Bone marrow (tissue), 2 donors: ENCODE results near the gene TBC1D10A.

Experiments
- DNase-seq, 2 donors: peaks; one replicate each; lab custom pipeline; 2025; lab: John Stamatoyannopoulos, UW

Gene TBC1D10A

GRCh38 chr22:30320021-30320556 lies 6.7 kb downstream of the TBC1D10A start:
- no peak for DNase-seq

- no peak for DNase-seq
These were observed 7.8 kb downstream of the TBC1D10A start for GRCh38 chr22:30318799-30319419.

- DNase-seq = no peak
These were observed 9.0 kb downstream of the TBC1D10A start for GRCh38 chr22:30317778-30318177.

- no peak for DNase-seq
These were observed 10.7 kb downstream of the TBC1D10A start for GRCh38 chr22:30315962-30316576.

GRCh38 chr22:30314915-30315314 lies 11.8 kb downstream of the TBC1D10A start:
- DNase-seq = peak in 1 of 2 donors; percentile 60

GRCh38 chr22:30313527-30314363 lies 13.0 kb downstream of the TBC1D10A start:
- no peak for DNase-seq

GRCh38 chr22:30312053-30312452 lies 14.7 kb downstream of the TBC1D10A start:
- no peak for DNase-seq

- no peak for DNase-seq
These were observed 15.6 kb downstream of the TBC1D10A start for GRCh38 chr22:30310881-30311771.

- DNase-seq = peak in 1 of 2 donors; percentile 10
These were observed 16.6 kb downstream of the TBC1D10A start for GRCh38 chr22:30309951-30310741.

GRCh38 chr22:30308518-30309230 lies 18.1 kb downstream of the TBC1D10A start:
- no peak for DNase-seq

- no peak for DNase-seq
These were observed 18.6 kb downstream of the TBC1D10A start for GRCh38 chr22:30308093-30308492.

GRCh38 chr22:30307041-30307574 lies 19.6 kb downstream of the TBC1D10A start:
- no peak for DNase-seq

- no peak for DNase-seq
These were observed 20.1 kb downstream of the TBC1D10A start for GRCh38 chr22:30306627-30307011.

GRCh38 chr22:30305906-30306626 lies 20.7 kb downstream of the TBC1D10A start:
- peak in 1 of 2 donors; percentile 68 for DNase-seq

GRCh38 chr22:30305519-30305905 lies 21.2 kb downstream of the TBC1D10A start:
- peak in 1 of 2 donors; percentile 75 for DNase-seq

GRCh38 chr22:30304495-30305244 lies 22.1 kb downstream of the TBC1D10A start:
- DNase-seq = no peak

- DNase-seq = no peak
These were observed 24.0 kb downstream of the TBC1D10A start for GRCh38 chr22:30302810-30303138.

- DNase-seq = peak; percentile 24 to 87
These were observed 24.5 kb downstream of the TBC1D10A start for GRCh38 chr22:30301995-30302809.
